ENCODE data around the gene ACTL6B.
A peak's percentile ranks its signal among the peaks of the same experiment; 100 is the strongest.
"Not testable (repeated sequence)": the region's sequence is repeated elsewhere in the genome, so short reads cannot be mapped to it uniquely, and the experiment has no call there.

The ACTL6B gene

GRCh38 chr7:100655908-100656674 lies at the start of gene ACTL6B:
Gene ACTL6B (minus strand): TSS chr7:100656448. CDS start chr7:100656354, 94 bp downstream.
- peak; percentile 76 for DNase-seq

GRCh38 chr7:100705320-100705752 lies 49.1 kb upstream of the ACTL6B start:
- peak; percentile 56 for DNase-seq

GRCh38 chr7:100701089-100701488 lies 44.8 kb upstream of the ACTL6B start:
- not testable (repeated sequence) for DNase-seq

GRCh38 chr7:100699018-100699417 lies 42.8 kb upstream of the ACTL6B start:
- DNase-seq, result no peak

GRCh38 chr7:100696123-100696521 lies 39.9 kb upstream of the ACTL6B start:
- no peak for DNase-seq

- peak; percentile 72 for DNase-seq
These were observed 38.0 kb upstream of the ACTL6B start, which contains the start of gene GIGYF1 for GRCh38 chr7:100694098-100694745. Gene GIGYF1 (minus strand): TSS chr7:100694250. CDS start chr7:100688238, 6,012 bp downstream.

GRCh38 chr7:100693312-100694097 lies 37.3 kb upstream of the ACTL6B start:
- DNase-seq, result no peak

GRCh38 chr7:100692578-100692961 lies 36.3 kb upstream of the ACTL6B start:
- DNase-seq, result no peak

- peak; percentile 68 for DNase-seq
These were observed 35.7 kb upstream of the ACTL6B start for GRCh38 chr7:100691676-100692577.

GRCh38 chr7:100689230-100690135 lies 33.2 kb upstream of the ACTL6B start:
- DNase-seq, result no peak

GRCh38 chr7:100688326-100688860 lies 32.1 kb upstream of the ACTL6B start:
- no peak for DNase-seq

GRCh38 chr7:100687751-100688300 lies 31.6 kb upstream of the ACTL6B start:
- no peak for DNase-seq

GRCh38 chr7:100687261-100687660 lies 31.0 kb upstream of the ACTL6B start:
- DNase-seq, result no peak

- DNase-seq, result no peak
These were observed 30.6 kb upstream of the ACTL6B start for GRCh38 chr7:100686822-100687211.

GRCh38 chr7:100686201-100686821 lies 30.1 kb upstream of the ACTL6B start:
- DNase-seq, result no peak

GRCh38 chr7:100685631-100686145 lies 29.4 kb upstream of the ACTL6B start:
- no peak for DNase-seq

GRCh38 chr7:100685049-100685605 lies 28.9 kb upstream of the ACTL6B start:
- no peak for DNase-seq

GRCh38 chr7:100684534-100685042 lies 28.3 kb upstream of the ACTL6B start:
- no peak for DNase-seq
